Activated CD4-positive, alpha-beta T cell treated with anti-CD3 and anti-CD28 coated beads for 1 hour (primary cell): ENCODE data around the gene ZSCAN2.
"Not testable (repeated sequence)": the region's sequence is repeated elsewhere in the genome, so short reads cannot be mapped to it uniquely, and the experiment has no call there.

Source experiments
- DNase-seq: peaks from one replicate; pipeline ENCODE4 v3.0.0-alpha.2; 2020

The ZSCAN2 gene

GRCh38 chr15:84642640-84643039 lies 41.8 kb downstream of the ZSCAN2 start:
- DNase-seq, result not testable (repeated sequence)

GRCh38 chr15:84643838-84644237 lies 43.0 kb downstream of the ZSCAN2 start:
- no peak for DNase-seq

GRCh38 chr15:84645496-84645895 lies 44.7 kb downstream of the ZSCAN2 start:
- no peak for DNase-seq

GRCh38 chr15:84645997-84646396 lies 45.2 kb downstream of the ZSCAN2 start:
- DNase-seq, result no peak

- DNase-seq, result no peak
Observed at GRCh38 chr15:84647726-84648125, 46.9 kb downstream of the ZSCAN2 start.

- no peak for DNase-seq
Observed at GRCh38 chr15:84648539-84648938, 47.7 kb downstream of the ZSCAN2 start.

GRCh38 chr15:84649706-84650105 lies 48.9 kb downstream of the ZSCAN2 start:
- no peak for DNase-seq

- DNase-seq, result no peak
Observed at GRCh38 chr15:84653584-84653909, 52.7 kb downstream of the ZSCAN2 start.

GRCh38 chr15:84653910-84654688 lies 53.3 kb downstream of the ZSCAN2 start, which contains the start of gene WDR73:
Gene WDR73, minus strand, starts transcription at chr15:84654283. Its CDS starts 9 bp downstream, at chr15:84654274.
- peak; percentile 95 for DNase-seq

- DNase-seq, result peak; percentile 66
Observed at GRCh38 chr15:84654689-84655453, 54.1 kb downstream of the ZSCAN2 start.

- DNase-seq, result no peak
Observed at GRCh38 chr15:84656972-84657371, 56.2 kb downstream of the ZSCAN2 start.

GRCh38 chr15:84657748-84658079 lies 56.9 kb downstream of the ZSCAN2 start:
- no peak for DNase-seq

- peak; percentile 74 for DNase-seq
Observed at GRCh38 chr15:84658080-84658787, 57.4 kb downstream of the ZSCAN2 start, which contains the start of gene NMB. Gene NMB, minus strand, starts transcription at chr15:84658199. Its CDS starts 47 bp downstream, at chr15:84658152.

GRCh38 chr15:84658788-84659411 lies 58.1 kb downstream of the ZSCAN2 start:
- DNase-seq, result no peak

- DNase-seq, result no peak
Observed at GRCh38 chr15:84659904-84660781, 59.3 kb downstream of the ZSCAN2 start.

GRCh38 chr15:84661001-84661400 lies 60.2 kb downstream of the ZSCAN2 start:
- no peak for DNase-seq

- no peak for DNase-seq
Observed at GRCh38 chr15:84666373-84666772, 65.6 kb downstream of the ZSCAN2 start.

GRCh38 chr15:84668221-84668982 lies 67.6 kb downstream of the ZSCAN2 start:
- no peak for DNase-seq

- no peak for DNase-seq
Observed at GRCh38 chr15:84669726-84670125, 68.9 kb downstream of the ZSCAN2 start.

- DNase-seq, result no peak
Observed at GRCh38 chr15:84671211-84671610, 70.4 kb downstream of the ZSCAN2 start.
